Subcutaneous adipose tissue (tissue), 4 donors: Measurements from ENCODE around the gene RFPL2. TPM values are rescaled to one million over a fixed set of nuclear protein-coding genes. Genes with fewer than 3 reads are reported as not detected.

Experiments used
- total RNA-seq, 4 donors: library from RNA; depleted of rRNA; stranded (reverse); fragments of >200 nt; gene quantifications; one replicate each; pipeline ENCODE4 v1.1.0, GENCODE V29; 2016
- TF ChIP-seq, protein P1 (sequence below): fragments of 450-650 bp; IDR thresholded peaks from one replicate; pipeline ENCODE4 v1.5.1; 2016; ENCODE audit warnings: low read depth, mild to moderate bottlenecking, control low read depth, antibody characterized with exemption, moderate library complexity

The RFPL2 gene
- total RNA-seq, 4 donors from 2014 or later = 0.68 TPM; not detected in 3

- TF ChIP-seq, protein P1, sequence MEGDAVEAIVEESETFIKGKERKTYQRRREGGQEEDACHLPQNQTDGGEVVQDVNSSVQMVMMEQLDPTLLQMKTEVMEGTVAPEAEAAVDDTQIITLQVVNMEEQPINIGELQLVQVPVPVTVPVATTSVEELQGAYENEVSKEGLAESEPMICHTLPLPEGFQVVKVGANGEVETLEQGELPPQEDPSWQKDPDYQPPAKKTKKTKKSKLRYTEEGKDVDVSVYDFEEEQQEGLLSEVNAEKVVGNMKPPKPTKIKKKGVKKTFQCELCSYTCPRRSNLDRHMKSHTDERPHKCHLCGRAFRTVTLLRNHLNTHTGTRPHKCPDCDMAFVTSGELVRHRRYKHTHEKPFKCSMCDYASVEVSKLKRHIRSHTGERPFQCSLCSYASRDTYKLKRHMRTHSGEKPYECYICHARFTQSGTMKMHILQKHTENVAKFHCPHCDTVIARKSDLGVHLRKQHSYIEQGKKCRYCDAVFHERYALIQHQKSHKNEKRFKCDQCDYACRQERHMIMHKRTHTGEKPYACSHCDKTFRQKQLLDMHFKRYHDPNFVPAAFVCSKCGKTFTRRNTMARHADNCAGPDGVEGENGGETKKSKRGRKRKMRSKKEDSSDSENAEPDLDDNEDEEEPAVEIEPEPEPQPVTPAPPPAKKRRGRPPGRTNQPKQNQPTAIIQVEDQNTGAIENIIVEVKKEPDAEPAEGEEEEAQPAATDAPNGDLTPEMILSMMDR = no peak
Observed at GRCh38 chr22:32237906-32238305, 33.0 kb upstream of the RFPL2 start.

DNA sequence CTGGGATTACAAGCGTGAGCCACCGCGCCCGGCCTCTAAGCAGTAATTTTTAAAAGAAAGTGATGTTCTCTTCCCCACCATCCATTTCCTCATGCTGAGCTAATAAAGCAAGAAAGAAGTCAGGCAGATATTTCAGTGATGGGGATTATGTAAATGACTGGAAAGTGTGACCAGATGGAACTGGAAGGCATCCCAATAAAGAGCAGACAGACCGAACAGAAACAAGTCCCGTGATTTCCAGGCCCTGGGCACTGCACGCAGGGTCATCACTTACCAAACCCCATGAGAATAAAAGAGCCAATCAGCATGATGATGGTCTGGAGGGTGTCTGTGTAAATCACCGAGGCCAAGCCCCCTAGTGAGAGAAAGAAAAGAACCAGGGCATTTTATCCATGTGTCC, 32.1 kb upstream of the RFPL2 start:
- TF ChIP-seq, protein P1 = no peak

DNA sequence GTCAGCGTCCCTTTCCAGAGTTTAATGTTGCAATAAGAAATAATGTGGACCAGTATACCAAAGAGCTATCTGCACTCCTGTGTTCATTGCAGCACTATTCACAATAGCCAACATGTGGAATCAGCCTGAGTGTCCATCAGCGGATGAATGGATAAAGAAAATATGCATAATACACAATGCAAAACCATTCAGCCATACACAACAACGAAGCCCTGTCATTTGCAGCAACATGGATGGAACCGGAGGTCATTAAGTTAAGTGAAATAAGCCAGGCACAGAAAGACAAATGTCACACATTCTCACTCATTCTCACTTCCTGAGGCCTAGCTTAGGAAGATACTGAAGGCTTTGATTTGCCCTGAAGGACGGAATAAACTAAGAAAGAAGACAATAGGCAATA, 28.2 kb upstream of the RFPL2 start:
- TF ChIP-seq, protein P1 = no peak

GRCh38 chr22:32232191-32232830, 27.4 kb upstream of the RFPL2 start:
- TF ChIP-seq, protein P1 = no peak

DNA sequence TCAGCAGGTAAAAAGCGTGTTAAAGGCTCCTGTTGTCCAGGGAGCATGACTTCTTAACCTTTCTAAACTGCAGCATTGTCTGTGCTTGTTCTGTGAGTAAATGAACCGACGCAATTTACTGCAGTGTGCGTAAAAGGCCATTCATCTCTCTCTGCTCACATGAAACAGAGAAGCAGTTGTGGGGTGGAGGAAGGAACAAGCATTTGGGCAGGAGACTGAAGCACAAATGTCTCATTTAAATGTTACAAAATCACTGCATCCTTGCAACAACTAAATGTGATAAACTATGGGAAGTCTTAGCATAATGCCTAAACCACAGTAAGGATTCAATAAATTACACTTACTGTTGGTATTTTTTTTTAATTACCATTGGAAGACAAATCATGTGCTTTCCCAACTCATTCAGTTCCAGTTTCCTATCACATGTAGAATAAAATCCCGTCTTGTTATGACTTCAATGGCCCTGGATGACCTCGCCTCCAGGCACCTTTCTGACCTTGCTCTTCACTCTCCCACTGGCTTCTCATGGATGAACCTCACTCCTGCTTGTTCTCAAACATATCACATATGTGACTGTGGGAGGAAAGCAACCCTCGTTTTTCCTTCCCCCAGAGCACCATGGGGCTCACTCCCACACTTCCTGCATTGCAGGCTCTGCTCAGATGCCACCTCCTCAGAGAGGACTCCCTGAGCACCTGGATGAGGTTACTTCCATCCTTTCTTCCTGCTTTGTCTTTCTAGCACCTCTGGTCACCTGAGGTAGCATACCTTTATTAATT, 21.6 kb upstream of the RFPL2 start:
- TF ChIP-seq, protein P1 = no peak

DNA sequence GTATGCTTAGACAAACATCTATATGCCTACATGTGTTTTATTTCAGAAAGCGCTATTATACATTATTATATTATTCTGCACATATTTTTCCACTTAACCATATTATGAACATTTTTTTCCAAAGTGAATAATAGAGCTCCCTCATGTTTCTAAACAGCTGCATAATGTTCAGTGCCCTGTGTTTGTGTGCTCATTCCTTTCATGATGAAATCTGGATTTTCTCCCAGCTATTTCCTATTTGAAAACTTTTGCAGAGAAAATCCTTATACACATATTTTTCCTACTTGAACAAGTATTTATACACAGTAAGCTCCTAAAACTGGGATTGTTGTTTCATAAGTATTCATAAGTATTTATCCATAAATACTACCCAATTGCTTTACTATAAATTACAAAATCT, 18.1 kb upstream of the RFPL2 start:
- TF ChIP-seq, protein P1 = no peak

- TF ChIP-seq, protein P1 = no peak
Observed at GRCh38 chr22:32219026-32219425, 14.2 kb upstream of the RFPL2 start.
